Measurements from ENCODE around the gene POU2AF1. TPM values are rescaled to one million over a fixed set of nuclear protein-coding genes. Genes with fewer than 3 reads are reported as not detected.

The POU2AF1 gene
- total and polyA plus RNA-seq, 2 of the 13 experiments (the other 11 are each of a cell fraction or from before 2014, with no cell fraction given): 1.9 to 3.6 TPM

DNA sequence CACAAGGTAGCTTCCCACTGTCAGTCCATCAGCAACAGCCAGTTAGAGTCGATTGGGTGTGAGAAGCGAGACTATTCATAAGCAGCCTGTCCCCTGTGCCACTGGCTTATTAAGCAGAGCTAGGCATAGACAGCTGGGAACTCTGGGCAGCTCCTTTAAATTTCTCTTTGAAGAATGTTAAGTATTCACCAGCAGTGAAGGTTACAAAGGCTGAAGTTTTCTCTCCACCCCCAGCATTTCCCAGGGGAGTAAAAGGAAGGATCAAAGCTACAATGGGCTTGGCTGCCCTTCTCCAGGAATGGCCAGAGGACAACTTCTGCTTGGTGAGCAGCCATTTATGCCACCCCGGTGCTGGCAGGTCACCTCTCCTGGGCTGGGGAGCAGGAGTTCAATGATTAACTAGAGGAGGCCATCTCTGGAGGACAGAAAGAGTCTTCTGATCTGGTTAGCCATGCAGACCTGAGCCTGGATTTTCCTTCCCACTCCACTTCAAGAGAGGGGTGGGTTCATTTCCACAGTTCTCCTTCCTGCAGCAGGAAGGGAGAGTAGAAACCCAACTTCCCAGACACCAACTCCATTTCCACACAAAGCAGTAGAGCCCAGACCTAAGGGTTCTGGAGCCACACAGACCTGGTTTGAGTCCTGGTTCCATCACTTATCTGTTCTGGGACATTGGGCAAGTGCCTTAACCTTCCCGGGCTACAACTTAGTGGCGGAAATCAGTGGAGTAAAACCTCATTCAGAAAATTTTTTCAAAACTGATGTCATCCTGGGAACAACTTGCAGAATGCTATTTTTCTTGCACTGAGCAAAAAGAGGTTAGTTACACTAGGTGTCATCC, 58.1 kb downstream of the POU2AF1 start (continued):
- TF ChIP-seq ZNF784 (CRISPR knock-in tag; IDR thresholded peaks at IDR 0.05; ENCODE audit: borderline replicate concordance) (0 out of 2 replicates have a peak, but pooled peaks have one; percentile 25), ZSCAN31 (CRISPR knock-in tag; IDR thresholded peaks at IDR 0.05; ENCODE audit: low read depth) (no peak), ZNF256 (CRISPR knock-in tag; conservative IDR thresholded peaks at IDR 0.05) (no peak), NAIF1 (CRISPR knock-in tag; IDR thresholded peaks at IDR 0.05; ENCODE audit: borderline replicate concordance) (no peak), RBFOX2 (IDR thresholded peaks at IDR 0.05; ENCODE audit: low read depth, low read length) (no peak), ZNF264 (CRISPR knock-in tag; IDR thresholded peaks at IDR 0.05) (0 out of 2 replicates have a peak, but pooled peaks have one; percentile 23), IRF2 (CRISPR knock-in tag; IDR thresholded peaks at IDR 0.05) (0 out of 2 replicates have a peak, but pooled peaks have one; percentile 35), MIER3 (CRISPR knock-in tag; IDR thresholded peaks at IDR 0.05; ENCODE audit: borderline replicate concordance) (0 out of 2 replicates have a peak, but pooled peaks have one; percentile 8), HDAC1 (CRISPR knock-in tag; IDR thresholded peaks at IDR 0.05) (0 out of 2 replicates have a peak, but pooled peaks have one; percentile 5), NFE2L2 (IDR thresholded peaks at IDR 0.05; ENCODE audit: low read length) (no peak), ELF1 (CRISPR knock-in tag; IDR thresholded peaks at IDR 0.05) (no peak)
- TF ChIP-seq, protein P1, sequence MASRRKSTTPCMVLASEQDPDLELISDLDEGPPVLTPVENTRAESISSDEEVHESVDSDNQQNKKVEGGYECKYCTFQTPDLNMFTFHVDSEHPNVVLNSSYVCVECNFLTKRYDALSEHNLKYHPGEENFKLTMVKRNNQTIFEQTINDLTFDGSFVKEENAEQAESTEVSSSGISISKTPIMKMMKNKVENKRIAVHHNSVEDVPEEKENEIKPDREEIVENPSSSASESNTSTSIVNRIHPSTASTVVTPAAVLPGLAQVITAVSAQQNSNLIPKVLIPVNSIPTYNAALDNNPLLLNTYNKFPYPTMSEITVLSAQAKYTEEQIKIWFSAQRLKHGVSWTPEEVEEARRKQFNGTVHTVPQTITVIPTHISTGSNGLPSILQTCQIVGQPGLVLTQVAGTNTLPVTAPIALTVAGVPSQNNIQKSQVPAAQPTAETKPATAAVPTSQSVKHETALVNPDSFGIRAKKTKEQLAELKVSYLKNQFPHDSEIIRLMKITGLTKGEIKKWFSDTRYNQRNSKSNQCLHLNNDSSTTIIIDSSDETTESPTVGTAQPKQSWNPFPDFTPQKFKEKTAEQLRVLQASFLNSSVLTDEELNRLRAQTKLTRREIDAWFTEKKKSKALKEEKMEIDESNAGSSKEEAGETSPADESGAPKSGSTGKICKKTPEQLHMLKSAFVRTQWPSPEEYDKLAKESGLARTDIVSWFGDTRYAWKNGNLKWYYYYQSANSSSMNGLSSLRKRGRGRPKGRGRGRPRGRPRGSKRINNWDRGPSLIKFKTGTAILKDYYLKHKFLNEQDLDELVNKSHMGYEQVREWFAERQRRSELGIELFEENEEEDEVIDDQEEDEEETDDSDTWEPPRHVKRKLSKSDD (CRISPR knock-in tag; IDR thresholded peaks at IDR 0.05; ENCODE audit: low read depth): 0 out of 2 replicates have a peak, but pooled peaks have one; percentile 69
- TF ChIP-seq, protein P2, sequence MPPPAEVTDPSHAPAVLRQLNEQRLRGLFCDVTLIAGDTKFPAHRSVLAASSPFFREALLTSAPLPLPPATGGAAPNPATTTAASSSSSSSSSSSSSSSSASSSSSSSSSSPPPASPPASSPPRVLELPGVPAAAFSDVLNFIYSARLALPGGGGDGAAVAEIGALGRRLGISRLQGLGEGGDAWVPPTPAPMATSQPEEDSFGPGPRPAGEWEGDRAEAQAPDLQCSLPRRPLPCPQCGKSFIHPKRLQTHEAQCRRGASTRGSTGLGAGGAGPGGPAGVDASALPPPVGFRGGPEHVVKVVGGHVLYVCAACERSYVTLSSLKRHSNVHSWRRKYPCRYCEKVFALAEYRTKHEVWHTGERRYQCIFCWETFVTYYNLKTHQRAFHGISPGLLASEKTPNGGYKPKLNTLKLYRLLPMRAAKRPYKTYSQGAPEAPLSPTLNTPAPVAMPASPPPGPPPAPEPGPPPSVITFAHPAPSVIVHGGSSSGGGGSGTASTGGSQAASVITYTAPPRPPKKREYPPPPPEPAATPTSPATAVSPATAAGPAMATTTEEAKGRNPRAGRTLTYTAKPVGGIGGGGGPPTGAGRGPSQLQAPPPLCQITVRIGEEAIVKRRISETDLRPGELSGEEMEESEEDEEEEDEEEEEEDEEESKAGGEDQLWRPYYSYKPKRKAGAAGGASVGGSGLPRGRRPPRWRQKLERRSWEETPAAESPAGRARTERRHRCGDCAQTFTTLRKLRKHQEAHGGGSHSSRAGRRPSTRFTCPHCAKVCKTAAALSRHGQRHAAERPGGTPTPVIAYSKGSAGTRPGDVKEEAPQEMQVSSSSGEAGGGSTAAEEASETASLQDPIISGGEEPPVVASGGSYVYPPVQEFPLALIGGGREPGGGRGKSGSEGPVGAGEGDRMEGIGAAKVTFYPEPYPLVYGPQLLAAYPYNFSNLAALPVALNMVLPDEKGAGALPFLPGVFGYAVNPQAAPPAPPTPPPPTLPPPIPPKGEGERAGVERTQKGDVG (CRISPR knock-in tag; IDR thresholded peaks at IDR 0.05; ENCODE audit: borderline replicate concordance): no peak
- TF ChIP-seq, protein P3, sequence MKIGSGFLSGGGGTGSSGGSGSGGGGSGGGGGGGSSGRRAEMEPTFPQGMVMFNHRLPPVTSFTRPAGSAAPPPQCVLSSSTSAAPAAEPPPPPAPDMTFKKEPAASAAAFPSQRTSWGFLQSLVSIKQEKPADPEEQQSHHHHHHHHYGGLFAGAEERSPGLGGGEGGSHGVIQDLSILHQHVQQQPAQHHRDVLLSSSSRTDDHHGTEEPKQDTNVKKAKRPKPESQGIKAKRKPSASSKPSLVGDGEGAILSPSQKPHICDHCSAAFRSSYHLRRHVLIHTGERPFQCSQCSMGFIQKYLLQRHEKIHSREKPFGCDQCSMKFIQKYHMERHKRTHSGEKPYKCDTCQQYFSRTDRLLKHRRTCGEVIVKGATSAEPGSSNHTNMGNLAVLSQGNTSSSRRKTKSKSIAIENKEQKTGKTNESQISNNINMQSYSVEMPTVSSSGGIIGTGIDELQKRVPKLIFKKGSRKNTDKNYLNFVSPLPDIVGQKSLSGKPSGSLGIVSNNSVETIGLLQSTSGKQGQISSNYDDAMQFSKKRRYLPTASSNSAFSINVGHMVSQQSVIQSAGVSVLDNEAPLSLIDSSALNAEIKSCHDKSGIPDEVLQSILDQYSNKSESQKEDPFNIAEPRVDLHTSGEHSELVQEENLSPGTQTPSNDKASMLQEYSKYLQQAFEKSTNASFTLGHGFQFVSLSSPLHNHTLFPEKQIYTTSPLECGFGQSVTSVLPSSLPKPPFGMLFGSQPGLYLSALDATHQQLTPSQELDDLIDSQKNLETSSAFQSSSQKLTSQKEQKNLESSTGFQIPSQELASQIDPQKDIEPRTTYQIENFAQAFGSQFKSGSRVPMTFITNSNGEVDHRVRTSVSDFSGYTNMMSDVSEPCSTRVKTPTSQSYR (CRISPR knock-in tag; IDR thresholded peaks at IDR 0.05; ENCODE audit: borderline replicate concordance): no peak
